ENCODE data around the gene GFOD2. TPM values are rescaled to one million over a fixed set of nuclear protein-coding genes. Genes with fewer than 3 reads are reported as not detected.

Gene GFOD2
- total and polyA plus RNA-seq, 2 donors (not counting 3 experiments of a cell fraction or from before 2014, with no cell fraction given): 38.1 to 47.5 TPM

GRCh38 chr16:67697422-67698185 lies 21.5 kb downstream of the GFOD2 start:
- TF ChIP-seq FOS (IDR thresholded peaks at IDR 0.05; ENCODE audit: borderline replicate concordance, insufficient read depth, low read length) (no peak), GATA2 (IDR thresholded peaks at IDR 0.05; ENCODE audit: insufficient read depth, insufficient read length, low read depth, low read length) (no peak), EZH2 (IDR thresholded peaks at IDR 0.05; ENCODE audit: borderline replicate concordance, low read depth, low read length, severe bottlenecking) (no peak), MYC (IDR thresholded peaks at IDR 0.05; ENCODE audit: low read depth, low read length) (no peak), POLR2AphosphoS5 (IDR thresholded peaks at IDR 0.05; ENCODE audit: insufficient read depth, low read depth, low read length) (no peak), JUN (IDR thresholded peaks at IDR 0.05; ENCODE audit: borderline replicate concordance, insufficient read depth, insufficient read length, low read depth) (no peak), CTCF (IDR thresholded peaks at IDR 0.05; ENCODE audit: extremely low read depth in 1 of 2, insufficient read depth in 1 of 2, low read depth in 1 of 2, low read length in 2 of 2) (no peak), POLR2A (IDR thresholded peaks at IDR 0.05; ENCODE audit: low read depth, low read length) (no peak)
- TF ChIP-seq, protein P1, sequence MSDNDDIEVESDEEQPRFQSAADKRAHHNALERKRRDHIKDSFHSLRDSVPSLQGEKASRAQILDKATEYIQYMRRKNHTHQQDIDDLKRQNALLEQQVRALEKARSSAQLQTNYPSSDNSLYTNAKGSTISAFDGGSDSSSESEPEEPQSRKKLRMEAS (IDR thresholded peaks at IDR 0.05; ENCODE audit: insufficient read depth, insufficient read length): no peak
- Histone ChIP-seq H3K4me2 (ENCODE audit: insufficient read depth, low read length) (no peak overlapping the region), H4K20me1 (replicated peaks; ENCODE audit: control insufficient read depth, extremely low read depth, insufficient read depth, low read length) (no peaks in the 10 kb centered on the region), H3K27me3 (ENCODE audit: control insufficient read depth in 2 of 2, insufficient read depth in 2 of 2, low read length in 2 of 2) (no peaks in the 10 kb centered on the region), H3K9ac (replicated peaks; ENCODE audit: extremely low read depth, insufficient read depth, low read length) (no peak overlapping the region), H3K27ac (ENCODE audit: insufficient read depth, low read depth, low read length) (no peak overlapping the region), H3K4me1 (ENCODE audit: control insufficient read depth, extremely low read depth, insufficient read depth, low read length) (no peaks in the 10 kb centered on the region), H3K9me3 (replicated peaks; ENCODE audit: control insufficient read depth, insufficient read depth, low read length) (no peaks in the 10 kb centered on the region), H3K4me3 (replicated peaks in 1 of 3; ENCODE audit: insufficient read depth in 1 of 3, low read depth in 1 of 3, low read length in 3 of 3) (no peak overlapping the region), H3K36me3 (ENCODE audit: control insufficient read depth in 2 of 2, extremely low read depth in 1 of 2, insufficient read depth in 2 of 2, low read length in 2 of 2) (peaks cover 0 to 7% of the 10 kb centered on the region in 2 experiments), H2AFZ (ENCODE audit: low read depth, low read length) (no peak overlapping the region), H3K79me2 (ENCODE audit: control insufficient read depth, insufficient read depth, low read length) (peaks cover 49% of the 10 kb centered on the region), H3K9me1 (replicated peaks; ENCODE audit: control insufficient read depth, extremely low read depth, insufficient read depth, low read length) (no peaks in the 10 kb centered on the region)
- DNase-seq (ENCODE audit: low read depth, low spot score) (no peak), FAIRE-seq (no peak)
- intact Hi-C loops (cut with micrococcal nuclease): no loop called here
- POLR2A ChIA-PET: no interaction called here
- CTCF ChIA-PET: interaction anchor here (1.4 kb wide), 1 partner anchor 22 kb away, joined by 3 read pairs; the partner anchor contains the start of gene GFOD2
- dilution Hi-C loops (cut with MboI; ENCODE audit: extremely low pct_ligation_motif_present, low sequenced_read_pairs): loop anchor here (25.0 kb wide), 1 partner anchor 215 kb away; no protein-coding TSS in a partner anchor
- no TSS peak for BruUV-seq (replicated peaks)
